UCSD-AML1 (cell line): Measurements from ENCODE around the gene DBF4B.
A peak's percentile ranks its signal among the peaks of the same experiment; 100 is the strongest.

Experiments used
- DNase-seq: peaks from one replicate; lab custom pipeline; 2025; ENCODE audit not compliant: unreplicated experiment; lab: John Stamatoyannopoulos, UW

The DBF4B gene

GRCh38 chr17:44759086-44759915, 50.8 kb downstream of the DBF4B start:
- DNase-seq, result no peak

GRCh38 chr17:44759916-44760243, 51.4 kb downstream of the DBF4B start:
- DNase-seq, result no peak

- DNase-seq, result no peak
Observed at GRCh38 chr17:44760474-44761308, 52.2 kb downstream of the DBF4B start.

GRCh38 chr17:44761932-44762810, 53.7 kb downstream of the DBF4B start:
- no peak for DNase-seq

- DNase-seq, result no peak
Observed at GRCh38 chr17:44763170-44763569, 54.7 kb downstream of the DBF4B start.

- no peak for DNase-seq
Observed at GRCh38 chr17:44765965-44766364, 57.5 kb downstream of the DBF4B start.

GRCh38 chr17:44766409-44767038, 58.1 kb downstream of the DBF4B start:
- no peak for DNase-seq

GRCh38 chr17:44767493-44767892, 59.0 kb downstream of the DBF4B start:
- DNase-seq, result peak; percentile 26

GRCh38 chr17:44768505-44769142, 60.2 kb downstream of the DBF4B start:
- peak; percentile 67 for DNase-seq

- DNase-seq, result no peak
Observed at GRCh38 chr17:44769230-44769629, 60.8 kb downstream of the DBF4B start.

- DNase-seq, result no peak
Observed at GRCh38 chr17:44769647-44770084, 61.2 kb downstream of the DBF4B start.

GRCh38 chr17:44770166-44770925, 61.9 kb downstream of the DBF4B start:
- no peak for DNase-seq

- no peak for DNase-seq
Observed at GRCh38 chr17:44772308-44773045, 64.0 kb downstream of the DBF4B start.

- no peak for DNase-seq
Observed at GRCh38 chr17:44773140-44773539, 64.7 kb downstream of the DBF4B start.

- DNase-seq, result peak; percentile 82
Observed at GRCh38 chr17:44774271-44775135, 66.0 kb downstream of the DBF4B start.

GRCh38 chr17:44775136-44775837, 66.8 kb downstream of the DBF4B start:
- DNase-seq, result peak; percentile 97
